GM12878 (cell line): ENCODE results near the gene ACER3.

ENCODE experiments used
- CBFB ChIP-seq: IDR thresholded peaks from 2 replicates; pipeline ENCODE4 v1.6.1; 2016; ENCODE audit warnings: antibody characterized with exemption, low read depth
- CTCF ChIP-seq, 3 experiments: IDR thresholded peaks in 2 of 3; conservative IDR thresholded peaks in 1 of 3; 2 replicates each; pipeline ENCODE4 v1.5.1; 2011; ENCODE audit warnings: low read depth in 3 of 3, low read length in 3 of 3, mild to moderate bottlenecking in 3 of 3, control low read depth in 2 of 3, moderate library complexity in 2 of 3, inconsistent platforms in 1 of 3, mixed read lengths in 1 of 3; ENCODE audit not compliant: control insufficient read depth in 2 of 3, insufficient read depth in 1 of 3; ENCODE audit errors: extremely low read depth in 1 of 3
- IRF3 ChIP-seq: fragments of 450-650 bp; IDR thresholded peaks from 2 replicates; pipeline ENCODE4 v1.6.1; 2014; ENCODE audit warnings: mild to moderate bottlenecking
- POLR2A ChIP-seq: IDR thresholded peaks from 2 replicates; pipeline ENCODE4 v1.6.1; 2011; ENCODE audit warnings: low read depth, mild to moderate bottlenecking, low read length
- POLR2AphosphoS2 ChIP-seq: IDR thresholded peaks from 2 replicates; pipeline ENCODE4 v1.6.1; 2011; ENCODE audit warnings: low read depth, mild to moderate bottlenecking, low read length, improper control_type of control experiment, moderate library complexity
- RAD21 ChIP-seq: IDR thresholded peaks from 2 replicates; pipeline ENCODE4 v1.6.1; 2011; ENCODE audit warnings: mild to moderate bottlenecking, low read depth, low read length, moderate library complexity; ENCODE audit not compliant: insufficient read depth
- SMC3 ChIP-seq: IDR thresholded peaks from 2 replicates; pipeline ENCODE4 v1.6.1; 2011; ENCODE audit warnings: low read length, improper control_type of control experiment, borderline replicate concordance
- SRF ChIP-seq, 2 experiments: IDR thresholded peaks; 2 replicates each; pipeline ENCODE4 v1.6.1; 2011; ENCODE audit warnings: low read depth in 2 of 2, low read length in 2 of 2, mild to moderate bottlenecking in 1 of 2, moderate library complexity in 1 of 2
- USF2 ChIP-seq: IDR thresholded peaks from 2 replicates; pipeline ENCODE4 v1.6.1; 2011; ENCODE audit warnings: low read depth, low read length, improper control_type of control experiment, borderline replicate concordance

GRCh38 chr11:77030834-77031414, 170.2 kb downstream of the ACER3 start:
- TF ChIP-seq RAD21 (no peak), POLR2A (no peak), CBFB (no peak), IRF3 (no peak), POLR2AphosphoS2 (no peak), USF2 (no peak), SMC3 (no peak), CTCF (IDR thresholded peaks at IDR 0.05 in 2 of 3, conservative IDR thresholded peaks at IDR 0.05 in 1 of 3; ENCODE audit: control insufficient read depth in 2 of 3, extremely low read depth in 1 of 3, insufficient read depth in 1 of 3, low read depth in 3 of 3, low read length in 3 of 3) (no peak), SRF (IDR thresholded peaks at IDR 0.05; ENCODE audit: low read depth in 2 of 2, low read length in 2 of 2) (no peak)
